Measurements from ENCODE around the gene VPS37C.

Gene VPS37C

GRCh38 chr11:61126256-61126655, 35.0 kb downstream of the VPS37C start:
- Histone ChIP-seq H3K27me3 (ENCODE audit: control insufficient read depth in 2 of 2, insufficient read depth in 2 of 2, low read length in 2 of 2) (no peaks in the 10 kb centered on the region), H3K4me3 (ENCODE audit: low read length in 2 of 2) (no peak overlapping the region), H3K27ac (ENCODE audit: low read depth in 2 of 2, low read length in 2 of 2) (no peak overlapping the region), H3K9me3 (ENCODE audit: control insufficient read depth in 2 of 2, low read length in 2 of 2) (no peaks in the 10 kb centered on the region), H3K36me3 (ENCODE audit: control insufficient read depth in 2 of 2, insufficient read depth in 2 of 2, low read length in 2 of 2) (peaks cover 0 to 13% of the 10 kb centered on the region in 2 donors), H3K4me1 (ENCODE audit: control insufficient read depth in 2 of 2, insufficient read depth in 2 of 2, low read length in 2 of 2) (peaks cover 14 to 16% of the 10 kb centered on the region in 2 donors), H3K9ac (ENCODE audit: low read depth in 1 of 2, low read length in 2 of 2) (no peak overlapping the region)

DNA sequence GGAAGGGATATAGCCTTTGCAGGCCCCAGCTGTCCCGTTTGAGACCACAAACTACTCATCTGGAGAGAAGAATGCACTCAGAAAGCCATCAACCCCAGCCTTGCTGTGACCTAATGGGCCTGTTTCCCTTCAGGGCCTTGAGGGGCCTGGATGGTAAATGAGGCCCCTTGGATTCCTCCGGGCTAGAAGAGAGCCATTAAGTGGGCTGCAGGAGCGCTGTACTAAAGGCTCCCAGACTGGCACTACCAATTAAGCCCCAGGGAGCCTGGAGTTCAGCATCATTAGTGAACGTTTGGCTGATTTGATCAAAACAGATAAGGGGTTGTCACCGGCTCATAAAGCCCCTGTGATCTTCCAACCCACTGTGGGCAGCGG, 35.9 kb downstream of the VPS37C start:
- no peak overlapping the region for H3K9ac ChIP-seq (ENCODE audit: low read depth in 1 of 2, low read length in 2 of 2)
- no peaks in the 10 kb centered on the region for H3K9me3 ChIP-seq (ENCODE audit: control insufficient read depth in 2 of 2, low read length in 2 of 2)
- H3K27me3 ChIP-seq (ENCODE audit: control insufficient read depth in 2 of 2, insufficient read depth in 2 of 2, low read length in 2 of 2): no peaks in the 10 kb centered on the region
- peaks cover 18 to 21% of the 10 kb centered on the region in 2 donors for H3K4me1 ChIP-seq (ENCODE audit: control insufficient read depth in 2 of 2, insufficient read depth in 2 of 2, low read length in 2 of 2)
- H3K27ac ChIP-seq (ENCODE audit: low read depth in 2 of 2, low read length in 2 of 2): no peak overlapping the region
- H3K36me3 ChIP-seq (ENCODE audit: control insufficient read depth in 2 of 2, insufficient read depth in 2 of 2, low read length in 2 of 2): peaks cover 0 to 11% of the 10 kb centered on the region in 2 donors
- no peak overlapping the region for H3K4me3 ChIP-seq (ENCODE audit: low read length in 2 of 2)

- no peak overlapping the region for H3K9ac ChIP-seq (ENCODE audit: low read depth in 1 of 2, low read length in 2 of 2)
- peaks cover 0 to 11% of the 10 kb centered on the region in 2 donors for H3K36me3 ChIP-seq (ENCODE audit: control insufficient read depth in 2 of 2, insufficient read depth in 2 of 2, low read length in 2 of 2)
- no peak overlapping the region for H3K27ac ChIP-seq (ENCODE audit: low read depth in 2 of 2, low read length in 2 of 2)
- H3K9me3 ChIP-seq (ENCODE audit: control insufficient read depth in 2 of 2, low read length in 2 of 2): no peaks in the 10 kb centered on the region
- no peak overlapping the region for H3K4me3 ChIP-seq (ENCODE audit: low read length in 2 of 2)
- H3K4me1 ChIP-seq (ENCODE audit: control insufficient read depth in 2 of 2, insufficient read depth in 2 of 2, low read length in 2 of 2): peaks cover 12 to 15% of the 10 kb centered on the region in 2 donors
- H3K27me3 ChIP-seq (ENCODE audit: control insufficient read depth in 2 of 2, insufficient read depth in 2 of 2, low read length in 2 of 2): no peaks in the 10 kb centered on the region
These were observed 36.5 kb downstream of the VPS37C start for GRCh38 chr11:61124574-61125309.

GRCh38 chr11:61123775-61124571, 37.3 kb downstream of the VPS37C start:
- Histone ChIP-seq H3K9me3 (ENCODE audit: control insufficient read depth in 2 of 2, low read length in 2 of 2) (no peaks in the 10 kb centered on the region), H3K4me1 (ENCODE audit: control insufficient read depth in 2 of 2, insufficient read depth in 2 of 2, low read length in 2 of 2) (peaks cover 6 to 12% of the 10 kb centered on the region in 2 donors), H3K4me3 (ENCODE audit: low read length in 2 of 2) (no peak overlapping the region), H3K9ac (ENCODE audit: low read depth in 1 of 2, low read length in 2 of 2) (no peak overlapping the region), H3K36me3 (ENCODE audit: control insufficient read depth in 2 of 2, insufficient read depth in 2 of 2, low read length in 2 of 2) (peaks cover 0 to 9% of the 10 kb centered on the region in 2 donors), H3K27ac (ENCODE audit: low read depth in 2 of 2, low read length in 2 of 2) (no peak overlapping the region), H3K27me3 (ENCODE audit: control insufficient read depth in 2 of 2, insufficient read depth in 2 of 2, low read length in 2 of 2) (no peaks in the 10 kb centered on the region)

DNA sequence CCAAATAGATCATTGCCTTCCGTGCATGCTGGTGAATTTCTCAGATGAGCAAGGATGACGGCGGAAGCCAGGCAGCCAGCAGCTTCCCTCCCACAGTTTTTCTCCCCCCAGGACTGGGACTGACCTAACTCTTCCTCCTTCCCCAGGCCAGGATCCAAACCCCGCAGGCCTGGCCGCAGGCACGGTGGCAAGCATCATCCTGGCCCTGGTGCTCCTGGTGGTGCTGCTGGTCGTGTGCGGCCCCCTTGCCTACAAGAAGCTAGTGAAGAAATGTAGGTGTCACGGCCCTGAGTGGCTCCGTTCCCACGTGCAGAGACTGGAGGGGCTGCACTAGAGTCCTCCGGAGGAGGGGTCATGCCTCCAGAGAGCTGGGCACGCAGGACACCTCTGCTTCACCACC, 38.5 kb downstream of the VPS37C start:
- Histone ChIP-seq H3K27me3 (ENCODE audit: control insufficient read depth in 2 of 2, insufficient read depth in 2 of 2, low read length in 2 of 2) (no peaks in the 10 kb centered on the region), H3K27ac (ENCODE audit: low read depth in 2 of 2, low read length in 2 of 2) (no peak overlapping the region), H3K9me3 (ENCODE audit: control insufficient read depth in 2 of 2, low read length in 2 of 2) (no peaks in the 10 kb centered on the region), H3K4me1 (ENCODE audit: control insufficient read depth in 2 of 2, insufficient read depth in 2 of 2, low read length in 2 of 2) (peaks cover 6 to 12% of the 10 kb centered on the region in 2 donors), H3K4me3 (ENCODE audit: low read length in 2 of 2) (no peak overlapping the region), H3K36me3 (ENCODE audit: control insufficient read depth in 2 of 2, insufficient read depth in 2 of 2, low read length in 2 of 2) (peaks cover 0 to 6% of the 10 kb centered on the region in 2 donors), H3K9ac (ENCODE audit: low read depth in 1 of 2, low read length in 2 of 2) (no peak overlapping the region)

DNA sequence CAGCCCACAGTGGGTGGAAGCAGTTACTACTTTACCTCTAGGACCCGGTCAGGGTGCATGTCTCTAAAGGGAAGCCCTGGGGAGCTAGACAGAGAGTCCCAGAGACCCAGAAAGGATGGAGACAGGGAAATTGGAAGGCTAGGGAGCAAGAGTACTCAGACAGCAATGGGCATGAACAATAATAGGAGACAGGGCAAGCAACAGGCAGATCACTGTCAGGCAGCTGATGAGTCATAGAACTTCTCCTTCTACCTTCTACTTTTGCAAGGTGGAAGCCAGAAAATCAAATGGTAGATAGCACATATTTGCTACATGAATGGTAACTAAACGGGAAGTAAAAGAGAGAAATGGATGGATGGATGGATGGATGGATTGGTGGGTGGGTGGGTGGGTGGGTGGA, 39.3 kb downstream of the VPS37C start:
- no peak overlapping the region for H3K9ac ChIP-seq (ENCODE audit: low read depth in 1 of 2, low read length in 2 of 2)
- no peak overlapping the region for H3K27ac ChIP-seq (ENCODE audit: low read depth in 2 of 2, low read length in 2 of 2)
- peaks cover 0 to 3% of the 10 kb centered on the region in 2 donors for H3K36me3 ChIP-seq (ENCODE audit: control insufficient read depth in 2 of 2, insufficient read depth in 2 of 2, low read length in 2 of 2)

GRCh38 chr11:61121192-61121831, 39.9 kb downstream of the VPS37C start:
- H3K27me3 ChIP-seq (ENCODE audit: control insufficient read depth in 2 of 2, insufficient read depth in 2 of 2, low read length in 2 of 2): no peaks in the 10 kb centered on the region
- H3K9ac ChIP-seq (ENCODE audit: low read depth in 1 of 2, low read length in 2 of 2): no peak overlapping the region
- H3K4me1 ChIP-seq (ENCODE audit: control insufficient read depth in 2 of 2, insufficient read depth in 2 of 2, low read length in 2 of 2): peaks cover 8 to 12% of the 10 kb centered on the region in 2 donors
- peaks cover 0 to 3% of the 10 kb centered on the region in 2 donors for H3K36me3 ChIP-seq (ENCODE audit: control insufficient read depth in 2 of 2, insufficient read depth in 2 of 2, low read length in 2 of 2)
- H3K27ac ChIP-seq (ENCODE audit: low read depth in 2 of 2, low read length in 2 of 2): no peak overlapping the region
- no peak overlapping the region for H3K4me3 ChIP-seq (ENCODE audit: low read length in 2 of 2)
- H3K9me3 ChIP-seq (ENCODE audit: control insufficient read depth in 2 of 2, low read length in 2 of 2): no peaks in the 10 kb centered on the region

More for the DNA sequence above, 39.3 kb downstream of the VPS37C start:
- H3K4me3 ChIP-seq (ENCODE audit: low read length in 2 of 2): no peak overlapping the region
- H3K9me3 ChIP-seq (ENCODE audit: control insufficient read depth in 2 of 2, low read length in 2 of 2): no peaks in the 10 kb centered on the region
- no peaks in the 10 kb centered on the region for H3K27me3 ChIP-seq (ENCODE audit: control insufficient read depth in 2 of 2, insufficient read depth in 2 of 2, low read length in 2 of 2)
- H3K4me1 ChIP-seq (ENCODE audit: control insufficient read depth in 2 of 2, insufficient read depth in 2 of 2, low read length in 2 of 2): peaks cover 8 to 12% of the 10 kb centered on the region in 2 donors

DNA sequence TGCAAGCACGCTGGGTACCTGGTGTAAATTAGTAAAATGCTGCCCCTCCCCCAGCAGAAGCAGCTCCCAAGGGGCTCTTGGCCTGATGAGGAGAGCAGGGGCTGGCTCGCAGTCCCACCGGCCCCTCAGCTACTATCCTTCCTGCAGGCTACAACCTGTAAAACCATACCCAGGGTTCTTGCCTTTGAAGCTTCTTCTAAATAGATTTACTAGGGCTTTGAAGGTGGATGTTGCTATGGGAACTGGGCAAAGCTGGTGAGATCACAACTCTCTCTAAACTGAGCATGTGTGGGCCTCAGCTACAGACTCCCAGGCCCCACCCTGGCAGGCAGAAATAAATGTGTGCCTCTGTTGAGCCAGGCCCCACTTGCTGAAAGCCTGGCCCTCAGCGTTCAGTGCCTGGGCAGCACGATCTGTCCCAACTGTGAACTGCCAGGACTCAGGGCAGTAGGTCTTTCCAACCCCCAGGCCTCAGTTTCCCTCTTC, 40.5 kb downstream of the VPS37C start:
- H3K27ac ChIP-seq (ENCODE audit: low read depth in 2 of 2, low read length in 2 of 2): no peak overlapping the region
- H3K27me3 ChIP-seq (ENCODE audit: control insufficient read depth in 2 of 2, insufficient read depth in 2 of 2, low read length in 2 of 2): no peaks in the 10 kb centered on the region
- no peak overlapping the region for H3K4me3 ChIP-seq (ENCODE audit: low read length in 2 of 2)
- H3K9ac ChIP-seq (ENCODE audit: low read depth in 1 of 2, low read length in 2 of 2): no peak overlapping the region
- H3K36me3 ChIP-seq (ENCODE audit: control insufficient read depth in 2 of 2, insufficient read depth in 2 of 2, low read length in 2 of 2): peaks cover 0 to 5% of the 10 kb centered on the region in 2 donors
- peaks cover 8 to 12% of the 10 kb centered on the region in 2 donors for H3K4me1 ChIP-seq (ENCODE audit: control insufficient read depth in 2 of 2, insufficient read depth in 2 of 2, low read length in 2 of 2)
- no peaks in the 10 kb centered on the region for H3K9me3 ChIP-seq (ENCODE audit: control insufficient read depth in 2 of 2, low read length in 2 of 2)

DNA sequence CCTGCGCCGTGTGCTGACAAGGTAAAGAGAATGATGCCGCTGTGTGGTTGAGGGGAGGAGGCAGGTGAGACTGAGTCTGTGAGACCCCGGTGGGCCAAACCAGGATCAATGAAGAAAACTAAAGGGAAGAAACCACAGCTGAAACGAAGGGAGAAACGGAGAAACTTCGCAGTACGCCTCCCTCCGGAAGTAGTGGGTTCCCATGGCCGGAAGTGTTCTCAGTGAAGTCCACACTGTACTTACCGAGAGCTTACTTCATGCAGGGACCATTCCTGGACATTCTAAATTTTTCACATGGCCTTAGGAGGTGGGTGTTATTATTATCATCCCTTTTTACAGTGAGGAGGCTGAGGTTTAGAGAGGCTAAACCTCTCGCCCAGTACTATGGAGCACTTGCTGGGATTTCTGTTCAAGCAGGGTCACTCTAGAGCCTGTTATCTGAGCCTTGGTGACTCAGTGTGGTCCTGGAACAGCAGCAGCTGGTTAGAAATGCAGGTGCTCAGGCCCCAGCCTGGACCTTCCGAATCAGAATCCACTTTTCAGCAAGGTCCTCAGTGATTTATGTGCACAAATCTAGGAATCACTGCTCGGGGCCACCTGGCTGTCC, 41.0 kb downstream of the VPS37C start:
- peaks cover 0 to 7% of the 10 kb centered on the region in 2 donors for H3K36me3 ChIP-seq (ENCODE audit: control insufficient read depth in 2 of 2, insufficient read depth in 2 of 2, low read length in 2 of 2)
- no peak overlapping the region for H3K4me3 ChIP-seq (ENCODE audit: low read length in 2 of 2)
- peaks cover 8 to 9% of the 10 kb centered on the region in 2 donors for H3K4me1 ChIP-seq (ENCODE audit: control insufficient read depth in 2 of 2, insufficient read depth in 2 of 2, low read length in 2 of 2)
- H3K9ac ChIP-seq (ENCODE audit: low read depth in 1 of 2, low read length in 2 of 2): no peak overlapping the region
- no peaks in the 10 kb centered on the region for H3K27me3 ChIP-seq (ENCODE audit: control insufficient read depth in 2 of 2, insufficient read depth in 2 of 2, low read length in 2 of 2)
- no peaks in the 10 kb centered on the region for H3K9me3 ChIP-seq (ENCODE audit: control insufficient read depth in 2 of 2, low read length in 2 of 2)
- H3K27ac ChIP-seq (ENCODE audit: low read depth in 2 of 2, low read length in 2 of 2): no peak overlapping the region
